ENCODE measurements around the gene SHMT2.

Gene SHMT2

DNA sequence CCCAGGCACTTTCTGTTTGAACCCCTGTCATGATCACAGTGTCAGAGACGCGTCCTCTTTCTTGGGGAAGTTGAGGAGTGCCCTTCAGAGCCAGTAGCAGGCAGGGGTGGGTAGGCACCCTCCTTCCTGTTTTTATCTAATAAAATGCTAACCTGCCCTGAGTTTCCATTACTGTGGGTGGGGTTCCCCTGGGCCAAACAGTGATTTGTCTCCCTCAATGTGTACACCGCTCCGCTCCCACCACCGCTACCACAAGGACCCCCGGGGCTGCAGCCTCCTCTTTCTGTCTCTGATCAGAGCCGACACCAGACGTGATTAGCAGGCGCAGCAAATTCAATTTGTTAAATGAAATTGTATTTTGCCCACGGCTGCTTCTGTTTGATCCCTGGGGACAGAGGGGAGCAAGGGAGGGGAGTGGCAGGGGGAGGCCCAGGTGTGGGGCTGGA is 5.1 kb downstream of the SHMT2 start:
- no peak for DNase-seq (ENCODE audit: low spot score)
- TF ChIP-seq, protein P1, sequence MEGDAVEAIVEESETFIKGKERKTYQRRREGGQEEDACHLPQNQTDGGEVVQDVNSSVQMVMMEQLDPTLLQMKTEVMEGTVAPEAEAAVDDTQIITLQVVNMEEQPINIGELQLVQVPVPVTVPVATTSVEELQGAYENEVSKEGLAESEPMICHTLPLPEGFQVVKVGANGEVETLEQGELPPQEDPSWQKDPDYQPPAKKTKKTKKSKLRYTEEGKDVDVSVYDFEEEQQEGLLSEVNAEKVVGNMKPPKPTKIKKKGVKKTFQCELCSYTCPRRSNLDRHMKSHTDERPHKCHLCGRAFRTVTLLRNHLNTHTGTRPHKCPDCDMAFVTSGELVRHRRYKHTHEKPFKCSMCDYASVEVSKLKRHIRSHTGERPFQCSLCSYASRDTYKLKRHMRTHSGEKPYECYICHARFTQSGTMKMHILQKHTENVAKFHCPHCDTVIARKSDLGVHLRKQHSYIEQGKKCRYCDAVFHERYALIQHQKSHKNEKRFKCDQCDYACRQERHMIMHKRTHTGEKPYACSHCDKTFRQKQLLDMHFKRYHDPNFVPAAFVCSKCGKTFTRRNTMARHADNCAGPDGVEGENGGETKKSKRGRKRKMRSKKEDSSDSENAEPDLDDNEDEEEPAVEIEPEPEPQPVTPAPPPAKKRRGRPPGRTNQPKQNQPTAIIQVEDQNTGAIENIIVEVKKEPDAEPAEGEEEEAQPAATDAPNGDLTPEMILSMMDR (IDR thresholded peaks at IDR 0.05; ENCODE audit: extremely low read depth, insufficient read depth, missing control alignments): no peak
- in situ Hi-C loops (cut with MboI; ENCODE audit: low pct_unique_long_range_greater_than_20kb, low sequenced_read_pairs, unreplicated experiment): no loop called here

DNA sequence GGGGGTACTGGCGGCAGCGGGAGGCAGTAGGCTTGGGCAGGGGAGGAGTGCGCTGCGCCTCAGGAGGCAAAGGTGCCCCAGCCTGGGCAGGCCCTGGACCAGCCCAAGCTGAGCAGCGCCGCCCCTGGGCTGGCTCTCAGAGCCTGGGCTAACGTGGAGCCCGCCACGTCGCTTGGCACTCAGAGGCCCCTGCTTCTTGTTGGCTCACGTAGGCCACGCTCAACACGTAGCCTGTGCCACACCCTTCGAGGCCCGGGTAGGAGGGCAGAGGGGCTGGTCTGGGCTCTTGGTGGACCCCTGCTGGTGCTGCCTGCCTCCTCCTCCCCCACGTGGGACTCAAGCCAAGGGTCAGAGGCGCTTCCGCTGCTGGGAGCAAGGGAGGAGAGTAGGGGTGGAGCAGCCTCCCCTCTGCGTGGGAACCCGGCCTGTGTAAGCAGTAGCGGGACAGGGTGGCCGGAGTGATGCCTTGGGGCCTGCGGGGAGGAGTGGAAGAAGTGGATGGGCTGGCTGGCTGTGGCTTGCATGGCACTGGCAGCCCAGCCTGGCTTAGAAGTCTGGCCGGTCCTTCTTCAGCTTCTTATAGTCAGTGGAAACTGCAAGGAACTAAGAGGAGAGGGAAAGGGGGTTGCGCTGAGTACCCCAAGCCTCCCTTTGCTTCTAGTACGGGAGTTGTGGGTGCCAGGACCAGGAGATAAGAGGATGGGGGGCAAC is 5.7 kb downstream of the SHMT2 start:
- in situ Hi-C loops (cut with MboI; ENCODE audit: low pct_unique_long_range_greater_than_20kb, low sequenced_read_pairs, unreplicated experiment): no loop called here
- DNase-seq (ENCODE audit: low spot score): no peak
- TF ChIP-seq, protein P1 (IDR thresholded peaks at IDR 0.05; ENCODE audit: extremely low read depth, insufficient read depth, missing control alignments): no peak

DNA sequence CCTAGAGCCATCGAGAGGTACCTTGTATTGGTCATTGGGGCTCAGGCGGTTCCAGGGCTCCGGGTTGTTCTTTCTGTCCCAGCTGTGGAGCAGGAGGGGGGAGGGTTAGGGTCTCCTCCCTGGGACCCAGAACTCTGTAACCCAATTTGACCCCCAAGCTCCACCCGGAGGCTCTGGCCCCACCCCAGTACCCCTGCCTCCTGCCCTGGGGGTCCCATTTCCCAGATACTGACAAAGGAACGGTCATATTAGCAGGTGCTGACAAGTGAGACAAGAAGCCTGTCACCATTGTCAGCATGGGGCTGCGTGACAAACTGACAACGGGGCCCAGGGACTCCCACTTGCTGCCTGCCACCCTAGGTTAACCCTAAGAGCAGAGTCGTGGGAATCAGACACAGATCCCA is 6.2 kb downstream of the SHMT2 start:
- TF ChIP-seq, protein P1 (IDR thresholded peaks at IDR 0.05; ENCODE audit: extremely low read depth, insufficient read depth, missing control alignments): no peak
- no peak for DNase-seq (ENCODE audit: low spot score)
- in situ Hi-C loops (cut with MboI; ENCODE audit: low pct_unique_long_range_greater_than_20kb, low sequenced_read_pairs, unreplicated experiment): no loop called here

DNA sequence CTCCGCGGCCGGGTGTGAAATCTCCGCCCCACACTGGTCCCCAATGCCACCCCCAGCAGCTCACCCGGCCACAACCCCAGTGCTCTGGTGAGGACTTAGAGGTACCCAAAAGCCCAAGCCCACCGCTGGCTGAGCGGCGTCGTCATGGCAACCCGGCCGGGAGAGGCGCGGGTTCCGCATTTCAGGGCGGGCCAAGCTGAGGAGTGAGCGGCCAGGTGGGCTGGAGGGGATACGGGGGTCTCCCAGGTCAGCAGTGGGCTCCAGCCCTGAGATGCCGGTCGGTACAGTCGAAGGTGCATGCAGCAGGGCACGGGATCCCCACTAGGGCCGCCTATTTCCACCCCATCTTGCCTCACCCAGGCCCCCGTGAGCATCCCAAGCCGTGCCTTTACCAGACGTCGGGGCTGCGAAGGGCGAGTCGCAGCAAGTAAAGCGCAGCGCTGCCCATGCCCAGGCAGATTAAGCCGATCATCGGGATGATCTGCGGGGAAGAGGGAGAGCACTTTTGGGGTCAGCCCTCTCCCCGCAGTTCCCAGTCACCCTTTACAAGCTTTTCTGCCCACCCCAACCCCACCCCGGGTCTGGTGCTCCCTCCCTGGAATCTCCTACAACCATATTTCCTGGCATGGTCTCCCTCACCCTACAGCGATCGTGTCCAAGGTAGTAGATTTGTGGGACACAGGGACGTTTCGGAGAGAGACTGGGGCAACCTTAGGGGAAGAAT is 6.9 kb downstream of the SHMT2 start:
- no peak for DNase-seq (ENCODE audit: low spot score)
- TF ChIP-seq, protein P1 (IDR thresholded peaks at IDR 0.05; ENCODE audit: extremely low read depth, insufficient read depth, missing control alignments): no peak
- in situ Hi-C loops (cut with MboI; ENCODE audit: low pct_unique_long_range_greater_than_20kb, low sequenced_read_pairs, unreplicated experiment): no loop called here

DNA sequence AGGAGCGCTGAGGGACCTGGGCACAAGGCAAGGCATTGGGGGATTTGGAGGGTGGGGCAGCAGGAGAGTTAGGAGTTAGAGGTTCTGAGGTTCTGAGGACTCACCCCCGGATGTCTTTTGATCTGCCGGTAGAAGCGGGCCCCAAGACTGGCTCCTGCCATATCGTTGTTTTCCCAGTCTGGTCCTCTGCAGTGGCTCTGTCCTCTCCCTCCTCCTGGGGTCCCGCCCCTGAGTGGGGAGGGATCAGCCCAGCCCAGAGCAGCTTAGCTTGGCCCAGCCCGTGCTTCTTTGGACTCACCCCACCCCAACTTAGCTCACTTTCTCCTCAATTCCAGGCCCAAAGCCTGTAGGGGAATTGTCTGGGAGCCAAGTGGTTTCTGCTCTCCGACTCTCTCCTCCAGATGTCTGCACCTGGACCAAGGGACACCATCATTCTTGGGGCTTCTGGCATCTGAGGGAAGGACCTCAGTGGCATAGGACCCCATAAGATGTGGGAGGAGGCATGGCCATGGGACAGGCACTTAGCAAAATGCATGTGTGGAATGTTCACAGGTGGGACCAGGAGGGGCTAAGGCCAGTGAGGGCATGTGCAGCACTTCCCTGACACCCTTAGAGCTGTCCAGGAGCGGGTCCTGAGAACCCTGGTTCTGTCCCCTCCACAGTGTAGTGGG is 7.5 kb downstream of the SHMT2 start:
- no peak for DNase-seq (ENCODE audit: low spot score)
- TF ChIP-seq, protein P1 (IDR thresholded peaks at IDR 0.05; ENCODE audit: extremely low read depth, insufficient read depth, missing control alignments): no peak
- in situ Hi-C loops (cut with MboI; ENCODE audit: low pct_unique_long_range_greater_than_20kb, low sequenced_read_pairs, unreplicated experiment): no loop called here

DNA sequence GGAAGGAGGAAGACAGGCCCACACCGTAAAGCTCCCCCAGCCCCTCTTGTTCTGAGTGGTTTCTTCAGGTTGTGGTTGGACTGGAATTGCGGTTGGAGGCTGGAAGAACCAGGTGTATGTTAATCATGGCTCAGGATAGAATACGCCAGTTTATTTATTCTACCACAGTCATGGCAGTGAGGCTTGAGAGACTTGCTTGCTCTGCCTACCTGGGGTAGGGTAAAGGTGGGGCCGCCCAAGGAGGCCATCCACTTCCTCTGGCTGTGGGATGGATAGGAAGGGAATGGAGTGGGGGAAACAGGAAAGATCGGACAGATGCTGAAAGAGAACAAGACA is 8.1 kb downstream of the SHMT2 start:
- TF ChIP-seq, protein P1 (IDR thresholded peaks at IDR 0.05; ENCODE audit: extremely low read depth, insufficient read depth, missing control alignments): no peak
- DNase-seq (ENCODE audit: low spot score): no peak
- in situ Hi-C loops (cut with MboI; ENCODE audit: low pct_unique_long_range_greater_than_20kb, low sequenced_read_pairs, unreplicated experiment): no loop called here
